GM12878 (cell line): ENCODE results near the gene FAM53B. TPM values are rescaled to one million over a fixed set of nuclear protein-coding genes. Genes with fewer than 3 reads are reported as not detected.

Experiments used
- ATAC-seq: fragments of 200-7000 bp; cut with Tn5 transposase; 3 replicates; pipeline ENCODE4 v1.9.1; 2020; ENCODE audit warnings: mild to moderate bottlenecking, moderate library complexity
- BruUV-seq: library from RNA; stranded (reverse); fragments of 400-500 nt; replicated peaks from 2 replicates; lab custom pipeline; 2021; lab: Mats Ljungman, UMichigan
- CTCF ChIA-PET: fragments of 300-600 bp; sonication (Branson Sonifier 250); formaldehyde crosslinking; extraction: SDS; loops from one replicate; lab custom pipeline; 2021; ENCODE audit warnings: inconsistent platforms; lab: Yijun Ruan, JAX
- POLR2A ChIA-PET: fragments of 350-600 bp; formaldehyde crosslinking; extraction: SDS; loops from one replicate; lab custom pipeline; 2021; ENCODE audit warnings: inconsistent platforms; lab: Charles Lee
- RAD21 ChIA-PET: fragments of 300-600 bp; sonication (Branson Sonifier 250); formaldehyde crosslinking; loops from one replicate; lab custom pipeline; 2023; ENCODE audit warnings: antibody characterized with exemption; ENCODE audit not compliant: unreplicated experiment; lab: Charles Lee
- SMC1A ChIA-PET: fragments of 300-600 bp; sonication (Branson Sonifier 250); formaldehyde crosslinking; loops from one replicate; lab custom pipeline; 2023; ENCODE audit not compliant: unreplicated experiment, uncharacterized antibody; lab: Charles Lee
- DNase-seq: peaks from one replicate; pipeline ENCODE4 v3.0.0-alpha.2; 2011; ENCODE audit warnings: low read depth, low spot score
- FAIRE-seq: peaks from 3 replicates; lab custom pipeline; 2011; peaks lifted over from hg19 to GRCh38; lab: Jason Lieb, UNC
- H2AFZ ChIP-seq: 2 replicates; pipeline ENCODE4 v1.6.0; 2011; ENCODE audit warnings: low read depth, low read length, control low read depth; ENCODE audit not compliant: control insufficient read depth
- H3K27ac ChIP-seq: 2 replicates; pipeline ENCODE4 v1.5.1; 2011; ENCODE audit warnings: control low read depth; ENCODE audit not compliant: control insufficient read depth, insufficient read depth
- H3K27me3 ChIP-seq, 2 experiments: replicated peaks in 1 of 2; 2 replicates each; pipeline versions ENCODE4 v1.6.0 to v1.6.1; 2011; ENCODE audit warnings: low read length in 1 of 2; ENCODE audit not compliant: control insufficient read depth in 2 of 2, insufficient read depth in 2 of 2
- H3K36me3 ChIP-seq, 2 experiments: 2 replicates each; pipeline ENCODE4 v1.5.1; 2011; ENCODE audit warnings: low read length in 1 of 2; ENCODE audit not compliant: control insufficient read depth in 2 of 2, insufficient read depth in 2 of 2
- H3K4me1 ChIP-seq: 2 replicates; pipeline ENCODE4 v1.6.1; 2011; ENCODE audit warnings: mild to moderate bottlenecking, low read length, moderate library complexity, mixed read lengths; ENCODE audit not compliant: control insufficient read depth, insufficient read depth
- H3K4me2 ChIP-seq: 2 replicates; pipeline ENCODE4 v1.6.0; 2011; ENCODE audit warnings: control low read depth; ENCODE audit not compliant: control insufficient read depth, insufficient read depth
- H3K4me3 ChIP-seq: fragments of 200-600 bp; sonication (generic); 2 replicates; pipeline ENCODE4 v1.5.1; 2016
- H3K79me2 ChIP-seq: 2 replicates; pipeline ENCODE4 v1.6.0; 2011; ENCODE audit warnings: low read length; ENCODE audit not compliant: control insufficient read depth, insufficient read depth
- H3K9ac ChIP-seq: 2 replicates; pipeline ENCODE4 v1.8.0; 2011; ENCODE audit warnings: low read length, control low read depth, mixed read lengths; ENCODE audit not compliant: control insufficient read depth, insufficient read depth
- H3K9me3 ChIP-seq: replicated peaks from 3 replicates; pipeline ENCODE4 v1.5.1; 2011; ENCODE audit warnings: mild to moderate bottlenecking, low read length; ENCODE audit not compliant: control insufficient read depth, insufficient read depth
- H4K20me1 ChIP-seq: 2 replicates; pipeline ENCODE4 v1.6.0; 2011; ENCODE audit not compliant: control insufficient read depth, insufficient read depth
- E4F1 ChIP-seq: fragments of 450-650 bp; IDR thresholded peaks from 2 replicates; pipeline ENCODE4 v1.6.1; 2018; ENCODE audit warnings: borderline replicate concordance, mild to moderate bottlenecking; ENCODE audit not compliant: partially characterized antibody
- GABPA ChIP-seq: IDR thresholded peaks from 2 replicates; pipeline ENCODE4 v1.6.1; 2014; ENCODE audit warnings: antibody characterized with exemption, low read depth, mild to moderate bottlenecking, inconsistent platforms
- NR2F1 ChIP-seq: fragments of 450-650 bp; conservative IDR thresholded peaks from 2 replicates; pipeline ENCODE4 v1.6.1; 2017; ENCODE audit warnings: mild to moderate bottlenecking
- SIN3A ChIP-seq: IDR thresholded peaks from 2 replicates; pipeline ENCODE4 v1.6.1; 2012; ENCODE audit warnings: low read depth, low read length, improper control_type of control experiment
- SIX5 ChIP-seq: IDR thresholded peaks from 2 replicates; pipeline ENCODE4 v1.6.1; 2011; ENCODE audit warnings: mild to moderate bottlenecking, low read depth, low read length, moderate library complexity; ENCODE audit not compliant: severe bottlenecking
- TAF1 ChIP-seq: IDR thresholded peaks from 2 replicates; pipeline ENCODE4 v1.6.1; 2011; ENCODE audit warnings: mild to moderate bottlenecking, low read depth, low read length, borderline replicate concordance
- ZNF384 ChIP-seq: IDR thresholded peaks from 2 replicates; pipeline ENCODE4 v1.6.1; 2012; ENCODE audit warnings: low read depth, mild to moderate bottlenecking, low read length, improper control_type of control experiment, borderline replicate concordance
- ZNF592 ChIP-seq: fragments of 450-650 bp; IDR thresholded peaks from 2 replicates; pipeline ENCODE4 v1.6.1; 2017; ENCODE audit warnings: mild to moderate bottlenecking, moderate library complexity
- WGBS: methylation state at CpG from one replicate; pipeline ENCODE4 v1.1.6; 2016; ENCODE audit warnings: low lambda C conversion rate; ENCODE audit not compliant: insufficient replicate concordance, insufficient coverage; ENCODE audit errors: missing lambda C conversion rate; 5-methylcytosine and 5-hydroxymethylcytosine counted together
- in situ Hi-C: fragments of 300-500 bp; cut with MboI; formaldehyde crosslinking; loops from 9 replicates; pipeline ENCODE4 v1.14.3; 2018; ENCODE audit warnings: mixed read lengths
- intact Hi-C: fragments of 100-400 bp; cut with micrococcal nuclease; formaldehyde crosslinking; loops from one replicate; pipeline ENCODE4 v1.14.2; 2022; ENCODE audit not compliant: unreplicated experiment
- polyA plus RNA-seq, 11 experiments: library from polyadenylated mRNA; depleted of rRNA in 4 of 11; unstranded in 6 of 11; stranded (reverse) in 5 of 11; fragments of >200 nt; fragmentation: Nextera tagmentation in 4 of 11; fragmentation: Illumina TruSeq in 1 of 11; extraction: Ambion mirVana in 4 of 11; extraction: Trizol in 1 of 11; gene quantifications; 1 replicate in 1 of 11; 2 replicates in 10 of 11; pipeline versions ENCODE4 v1.2.1 to v1.2.3, GENCODE V29; 2011 to 2016; ENCODE audit warnings: inconsistent platforms in 2 of 11, missing spikeins in 2 of 11, low read depth in 1 of 11
- total RNA-seq, 4 experiments: library from RNA; depleted of rRNA in 3 of 4; stranded (reverse); fragments of >200 nt in 3 of 4; fragmentation: Illumina TruSeq in 1 of 4; extraction: Trizol in 1 of 4; gene quantifications; 2 replicates each; pipeline versions ENCODE4 v1.2.1 to v1.2.3, GENCODE V29; 2013 to 2021

FAM53B gene
- total and polyA plus RNA-seq, 10 of the 15 experiments (the other 5 are each of a cell fraction or from before 2014, with no cell fraction given) = 0.05 to 26.3 (median 8.1) TPM

- no peak for TF ChIP-seq ZNF592
Measured at GRCh38 chr10:124622866-124623536, 121.2 kb downstream of the FAM53B start (continued).

GRCh38 chr10:124622158-124622557 is 122.0 kb downstream of the FAM53B start:
- no peak for FAIRE-seq
- no TSS peak for BruUV-seq
- no peaks in the 10 kb centered on the region; the same call in 1 of the 2 replicates for H3K79me2 ChIP-seq
- H4K20me1 ChIP-seq = no peaks in the 10 kb centered on the region
- TF ChIP-seq GABPA = no peak
- TF ChIP-seq E4F1 = no peak
- no peak for TF ChIP-seq SIN3A
- no peak for TF ChIP-seq SIX5
- no peak for TF ChIP-seq TAF1
- TF ChIP-seq NR2F1 = no peak
- no peak for TF ChIP-seq ZNF384
- peaks cover 0 to 13% of the 10 kb centered on the region in 2 experiments; a peak in 2 of 4 replicates for H3K36me3 ChIP-seq
- no peak overlapping the region for H3K27ac ChIP-seq
- ChIA-PET CTCF (interaction anchor here (3.9 kb wide), 1 partner anchor 119 kb away, joined by 30 read pairs; no protein-coding TSS in a partner anchor), POLR2A (no interaction called here), RAD21 (interaction anchor here (4.8 kb wide), 1 partner anchor 119 kb away, joined by 35 read pairs; no protein-coding TSS in a partner anchor), SMC1A (interaction anchor here (1.1 kb wide), 1 partner anchor 119 kb away, joined by 5 read pairs; no protein-coding TSS in a partner anchor)
- no peaks in the 10 kb centered on the region for H3K27me3 ChIP-seq
- no peak for ATAC-seq
- H3K9me3 ChIP-seq = no peaks in the 10 kb centered on the region
- peaks cover 51% of the 10 kb centered on the region for H3K4me1 ChIP-seq
- no peak for DNase-seq
- intact Hi-C loops = no loop called here
- H3K4me3 ChIP-seq = no peak overlapping the region
- in situ Hi-C loops = no loop called here
- no peak overlapping the region for H3K9ac ChIP-seq
- no peak overlapping the region for H2AFZ ChIP-seq
- H3K4me2 ChIP-seq = no peak overlapping the region
- WGBS = 83% methylated on average over 13 of the region's 13 CpGs
